ENCODE results near the gene GHRH. TPM values are rescaled to one million over a fixed set of nuclear protein-coding genes. Genes with fewer than 3 reads are reported as not detected.

The GHRH gene
- total RNA-seq, 1 experiment from 2014 or later = not detected

DNA sequence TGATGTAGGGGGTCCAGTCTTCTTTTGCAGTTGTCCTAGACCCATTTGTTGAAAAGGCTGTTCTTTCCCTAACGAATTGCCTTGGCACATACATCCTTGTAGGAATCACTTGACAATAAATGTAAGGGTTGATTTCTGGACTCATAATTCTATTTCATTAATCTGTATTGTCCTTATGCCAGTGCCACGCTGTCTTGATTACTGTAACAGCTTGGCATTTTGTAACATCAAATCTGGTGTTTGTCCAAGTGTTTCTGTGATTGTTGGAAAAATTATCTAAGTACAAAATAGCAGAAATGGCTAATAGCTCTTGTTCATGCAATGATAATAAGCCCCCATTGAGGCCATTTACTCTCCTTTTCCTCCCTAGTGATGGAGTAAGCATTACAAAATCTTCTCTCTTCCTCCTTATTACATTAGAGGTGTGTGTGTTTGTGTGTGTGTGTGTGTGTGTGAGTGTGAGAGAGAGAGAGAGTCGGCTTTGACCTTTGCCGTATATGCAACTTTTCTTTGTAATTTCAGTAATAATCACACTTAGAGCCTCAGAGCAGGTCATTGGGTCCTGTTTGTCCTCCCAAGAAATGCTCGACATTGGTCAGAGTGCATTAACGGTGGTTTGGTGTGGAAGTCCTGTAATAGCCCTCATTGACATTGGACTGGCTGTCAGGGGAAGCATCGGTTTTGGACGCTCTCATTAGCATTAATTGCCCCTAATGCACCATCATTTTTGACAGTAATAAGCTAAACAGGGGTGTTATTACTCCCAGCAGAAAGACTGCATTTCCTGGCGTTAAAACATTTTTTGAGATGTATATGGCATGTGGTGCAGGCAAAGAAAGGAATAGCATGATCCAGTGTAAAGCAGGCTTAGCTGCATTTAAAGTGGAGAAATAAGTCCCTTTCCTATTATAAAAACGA, 41.6 kb downstream of the GHRH start:
- intact Hi-C loops (cut with micrococcal nuclease) = no loop called here
- CTCF ChIA-PET = no interaction called here
- POLR2A ChIA-PET = no interaction called here

More for the DNA sequence above, 41.6 kb downstream of the GHRH start:
- RAD21 ChIA-PET (ENCODE audit: low non-redundant PET in 1 of 2, low total read pairs in 2 of 2, uncharacterized antibody in 2 of 2, unreplicated experiment in 2 of 2) = no interaction called here
- H4K20me1 ChIP-seq (ENCODE audit: insufficient read depth) = peaks cover 14% of the 10 kb centered on the region
- H3K4me2 ChIP-seq (ENCODE audit: low read length) = no peak overlapping the region
- H3K9ac ChIP-seq (ENCODE audit: low read length) = no peak overlapping the region
- H3K27me3 ChIP-seq (ENCODE audit: insufficient read depth, low read length) = no peaks in the 10 kb centered on the region
- H2AFZ ChIP-seq (ENCODE audit: low read depth, low read length, poor library complexity, severe bottlenecking) = no peak overlapping the region
- peaks cover 24% of the 10 kb centered on the region for H3K79me2 ChIP-seq (ENCODE audit: insufficient read depth, low read length)
- TF ChIP-seq JUND (IDR thresholded peaks at IDR 0.05) (no peak), RAD21 (IDR thresholded peaks at IDR 0.05; ENCODE audit: low read depth) (no peak), EZH2phosphoT487 (IDR thresholded peaks at IDR 0.05; ENCODE audit: borderline replicate concordance) (no peak), TCF7L2 (IDR thresholded peaks at IDR 0.05; ENCODE audit: borderline replicate concordance, extremely low read depth, insufficient read depth, insufficient read length) (no peak), SRF (IDR thresholded peaks at IDR 0.05; ENCODE audit: low read depth) (no peak), POLR2A (IDR thresholded peaks at IDR 0.05; ENCODE audit: borderline replicate concordance, extremely low read depth, insufficient read depth, insufficient read length) (no peak), ELF1 (IDR thresholded peaks at IDR 0.05; ENCODE audit: borderline replicate concordance, low read depth) (no peak), EGR1 (IDR thresholded peaks at IDR 0.05; ENCODE audit: low read depth) (no peak), FOSL1 (IDR thresholded peaks at IDR 0.05; ENCODE audit: low read depth) (no peak), POLR2AphosphoS5 (IDR thresholded peaks at IDR 0.05; ENCODE audit: low read depth, low read length) (no peak)
- TF ChIP-seq, protein P1, sequence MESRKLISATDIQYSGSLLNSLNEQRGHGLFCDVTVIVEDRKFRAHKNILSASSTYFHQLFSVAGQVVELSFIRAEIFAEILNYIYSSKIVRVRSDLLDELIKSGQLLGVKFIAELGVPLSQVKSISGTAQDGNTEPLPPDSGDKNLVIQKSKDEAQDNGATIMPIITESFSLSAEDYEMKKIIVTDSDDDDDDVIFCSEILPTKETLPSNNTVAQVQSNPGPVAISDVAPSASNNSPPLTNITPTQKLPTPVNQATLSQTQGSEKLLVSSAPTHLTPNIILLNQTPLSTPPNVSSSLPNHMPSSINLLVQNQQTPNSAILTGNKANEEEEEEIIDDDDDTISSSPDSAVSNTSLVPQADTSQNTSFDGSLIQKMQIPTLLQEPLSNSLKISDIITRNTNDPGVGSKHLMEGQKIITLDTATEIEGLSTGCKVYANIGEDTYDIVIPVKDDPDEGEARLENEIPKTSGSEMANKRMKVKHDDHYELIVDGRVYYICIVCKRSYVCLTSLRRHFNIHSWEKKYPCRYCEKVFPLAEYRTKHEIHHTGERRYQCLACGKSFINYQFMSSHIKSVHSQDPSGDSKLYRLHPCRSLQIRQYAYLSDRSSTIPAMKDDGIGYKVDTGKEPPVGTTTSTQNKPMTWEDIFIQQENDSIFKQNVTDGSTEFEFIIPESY (IDR thresholded peaks at IDR 0.05; ENCODE audit: extremely low read depth, insufficient replicate concordance, low read length) = no peak
- TF ChIP-seq, protein P2, sequence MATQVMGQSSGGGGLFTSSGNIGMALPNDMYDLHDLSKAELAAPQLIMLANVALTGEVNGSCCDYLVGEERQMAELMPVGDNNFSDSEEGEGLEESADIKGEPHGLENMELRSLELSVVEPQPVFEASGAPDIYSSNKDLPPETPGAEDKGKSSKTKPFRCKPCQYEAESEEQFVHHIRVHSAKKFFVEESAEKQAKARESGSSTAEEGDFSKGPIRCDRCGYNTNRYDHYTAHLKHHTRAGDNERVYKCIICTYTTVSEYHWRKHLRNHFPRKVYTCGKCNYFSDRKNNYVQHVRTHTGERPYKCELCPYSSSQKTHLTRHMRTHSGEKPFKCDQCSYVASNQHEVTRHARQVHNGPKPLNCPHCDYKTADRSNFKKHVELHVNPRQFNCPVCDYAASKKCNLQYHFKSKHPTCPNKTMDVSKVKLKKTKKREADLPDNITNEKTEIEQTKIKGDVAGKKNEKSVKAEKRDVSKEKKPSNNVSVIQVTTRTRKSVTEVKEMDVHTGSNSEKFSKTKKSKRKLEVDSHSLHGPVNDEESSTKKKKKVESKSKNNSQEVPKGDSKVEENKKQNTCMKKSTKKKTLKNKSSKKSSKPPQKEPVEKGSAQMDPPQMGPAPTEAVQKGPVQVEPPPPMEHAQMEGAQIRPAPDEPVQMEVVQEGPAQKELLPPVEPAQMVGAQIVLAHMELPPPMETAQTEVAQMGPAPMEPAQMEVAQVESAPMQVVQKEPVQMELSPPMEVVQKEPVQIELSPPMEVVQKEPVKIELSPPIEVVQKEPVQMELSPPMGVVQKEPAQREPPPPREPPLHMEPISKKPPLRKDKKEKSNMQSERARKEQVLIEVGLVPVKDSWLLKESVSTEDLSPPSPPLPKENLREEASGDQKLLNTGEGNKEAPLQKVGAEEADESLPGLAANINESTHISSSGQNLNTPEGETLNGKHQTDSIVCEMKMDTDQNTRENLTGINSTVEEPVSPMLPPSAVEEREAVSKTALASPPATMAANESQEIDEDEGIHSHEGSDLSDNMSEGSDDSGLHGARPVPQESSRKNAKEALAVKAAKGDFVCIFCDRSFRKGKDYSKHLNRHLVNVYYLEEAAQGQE (IDR thresholded peaks at IDR 0.05; ENCODE audit: low read depth) = no peak
- peaks cover 42% of the 10 kb centered on the region in 2 experiments for H3K36me3 ChIP-seq (ENCODE audit: control insufficient read depth in 1 of 2, insufficient read depth in 2 of 2, low read length in 2 of 2)
- no peak for DNase-seq (ENCODE audit: low read depth, low spot score)
- H3K4me1 ChIP-seq (ENCODE audit: control insufficient read depth in 1 of 2, insufficient read depth in 2 of 2, low read length in 2 of 2) = no peaks in the 10 kb centered on the region
- ATAC-seq = no peak
- no peaks in the 10 kb centered on the region for H3K9me2 ChIP-seq (ENCODE audit: insufficient read depth)
- H3K27ac ChIP-seq (ENCODE audit: low read depth, low read length) = no peak overlapping the region
- H3K9me3 ChIP-seq (ENCODE audit: control insufficient read depth in 1 of 2, insufficient read depth in 1 of 2, low read depth in 1 of 2, low read length in 2 of 2) = no peaks in the 10 kb centered on the region
- BruUV-seq (replicated peaks) = TSS peak; percentile 3
- H3K4me3 ChIP-seq (replicated peaks in 1 of 2; ENCODE audit: low read depth in 1 of 2, low read length in 2 of 2) = no peak overlapping the region

Measured in HCT116 (cell line).